RWPE2 (cell line): ENCODE measurements around the gene CAMK2B.
"Not testable (repeated sequence)": the region's sequence is repeated elsewhere in the genome, so short reads cannot be mapped to it uniquely, and the experiment has no call there.

ENCODE experiments used
- ATAC-seq: fragments of 200-7000 bp; cut with Tn5 transposase; 3 replicates; pipeline ENCODE4 v1.9.1; 2021; ENCODE audit warnings: low read depth
- DNase-seq: peaks from one replicate; pipeline ENCODE4 v3.0.0-alpha.2; 2020; ENCODE audit warnings: low spot score
- H3K27ac ChIP-seq: fragments of 450-650 bp; 2 replicates; pipeline ENCODE4 v1.5.1; 2017; ENCODE audit warnings: mild to moderate bottlenecking; ENCODE audit not compliant: poor library complexity, severe bottlenecking
- H3K27me3 ChIP-seq: fragments of 250-450 bp; sonication (Bioruptor Pico); 2 replicates; pipeline ENCODE4 v1.5.1; 2021; ENCODE audit warnings: mild to moderate bottlenecking, moderate library complexity; ENCODE audit not compliant: insufficient read depth, poor library complexity, severe bottlenecking
- H3K36me3 ChIP-seq: fragments of 250-450 bp; sonication (Bioruptor Pico); 2 replicates; pipeline ENCODE4 v1.5.1; 2020; ENCODE audit warnings: low read depth, mild to moderate bottlenecking, moderate library complexity
- H3K4me1 ChIP-seq: fragments of 250-450 bp; sonication (Bioruptor Pico); 2 replicates; pipeline ENCODE4 v1.5.1; 2021; ENCODE audit warnings: mild to moderate bottlenecking, moderate library complexity; ENCODE audit not compliant: insufficient read depth, poor library complexity, severe bottlenecking
- H3K4me3 ChIP-seq: fragments of 250-450 bp; sonication (Bioruptor Pico); 2 replicates; pipeline ENCODE4 v1.5.1; 2021; ENCODE audit warnings: mild to moderate bottlenecking, moderate library complexity; ENCODE audit not compliant: severe bottlenecking
- H3K9me3 ChIP-seq: fragments of 250-450 bp; sonication (Bioruptor Pico); 2 replicates; pipeline ENCODE4 v1.5.1; 2021; ENCODE audit warnings: mild to moderate bottlenecking, moderate library complexity; ENCODE audit not compliant: severe bottlenecking
- CTCF ChIP-seq: fragments of 450-650 bp; IDR thresholded peaks from one replicate; pipeline ENCODE4 v1.5.1; 2017; ENCODE audit warnings: mild to moderate bottlenecking, moderate library complexity; ENCODE audit not compliant: poor library complexity, severe bottlenecking

Gene CAMK2B

GRCh38 chr7:44210107-44210506 is 115.3 kb downstream of the CAMK2B start:
- DNase-seq, result peak; percentile 25
- ATAC-seq, result no peak
- no peaks in the 10 kb centered on the region for H3K27me3 ChIP-seq
- no peaks in the 10 kb centered on the region for H3K4me1 ChIP-seq
- H3K4me3 ChIP-seq, result no peak overlapping the region
- H3K9me3 ChIP-seq, result no peaks in the 10 kb centered on the region
- no peak overlapping the region for H3K27ac ChIP-seq
- no peak for TF ChIP-seq CTCF
- H3K36me3 ChIP-seq, result peaks cover 70% of the 10 kb centered on the region

- TF ChIP-seq CTCF, result no peak
- no peak for ATAC-seq
- H3K27ac ChIP-seq, result no peak overlapping the region
- no peaks in the 10 kb centered on the region for H3K9me3 ChIP-seq
- no peaks in the 10 kb centered on the region for H3K4me1 ChIP-seq
- peak; percentile 11 for DNase-seq
- no peaks in the 10 kb centered on the region for H3K27me3 ChIP-seq
- H3K4me3 ChIP-seq, result no peak overlapping the region
- peaks cover 90% of the 10 kb centered on the region for H3K36me3 ChIP-seq
These were observed 117.3 kb downstream of the CAMK2B start for GRCh38 chr7:44208085-44208484.

GRCh38 chr7:44206008-44206407 is 119.4 kb downstream of the CAMK2B start:
- no peak for TF ChIP-seq CTCF
- Histone ChIP-seq H3K9me3 (no peaks in the 10 kb centered on the region), H3K4me1 (peaks cover 8% of the 10 kb centered on the region), H3K36me3 (peaks cover 86% of the 10 kb centered on the region), H3K27me3 (no peaks in the 10 kb centered on the region), H3K4me3 (no peak overlapping the region), H3K27ac (no peak overlapping the region)
- DNase-seq (peak; percentile 7), ATAC-seq (no peak)

- TF ChIP-seq CTCF, result no peak
- peaks cover 8% of the 10 kb centered on the region for H3K4me1 ChIP-seq
- H3K27ac ChIP-seq, result peak overlapping the region; percentile 37
- H3K9me3 ChIP-seq, result no peaks in the 10 kb centered on the region
- H3K36me3 ChIP-seq, result peaks cover 46% of the 10 kb centered on the region
- no peaks in the 10 kb centered on the region for H3K27me3 ChIP-seq
- peak overlapping the region; percentile 62 for H3K4me3 ChIP-seq
- no peak for ATAC-seq
- DNase-seq, result no peak
These were observed 123.6 kb downstream of the CAMK2B start for GRCh38 chr7:44201813-44202212.

- H3K27ac ChIP-seq, result peak within 1 kb of the TSS; percentile 37
- ATAC-seq, result peak; percentile 99
These were observed 124.5 kb downstream of the CAMK2B start, which contains the start of gene YKT6 for GRCh38 chr7:44200699-44201461. Gene YKT6 (plus strand): TSS chr7:44200978. CDS start chr7:44201136, 158 bp downstream.

GRCh38 chr7:44200163-44200562 is 125.2 kb downstream of the CAMK2B start:
- H3K4me1 ChIP-seq, H3K27me3 ChIP-seq, DNase-seq, H3K9me3 ChIP-seq, H3K4me3 ChIP-seq, H3K27ac ChIP-seq, ATAC-seq: not testable (repeated sequence)
- peaks cover 29% of the 10 kb centered on the region for H3K36me3 ChIP-seq

More at GRCh38 chr7:44200699-44201461, 124.5 kb downstream of the CAMK2B start, which contains the start of gene YKT6:
- Histone ChIP-seq H3K36me3 (peaks cover 36% of the 10 kb centered on the region), H3K9me3 (no peaks in the 10 kb centered on the region), H3K4me1 (peaks cover 8% of the 10 kb centered on the region), H3K4me3 (peak within 1 kb of the TSS; percentile 62), H3K27me3 (no peaks in the 10 kb centered on the region)
- TF ChIP-seq CTCF, result peak; percentile 34
- peak; percentile 95 for DNase-seq
